ENCODE measurements around the gene MBTPS1. TPM values are rescaled to one million over a fixed set of nuclear protein-coding genes. Genes with fewer than 3 reads are reported as not detected.
A peak's percentile ranks its signal among the peaks of the same experiment; 100 is the strongest.

The MBTPS1 gene
- total RNA-seq, 1 donor from 2014 or later, result 63.4 TPM

DNA sequence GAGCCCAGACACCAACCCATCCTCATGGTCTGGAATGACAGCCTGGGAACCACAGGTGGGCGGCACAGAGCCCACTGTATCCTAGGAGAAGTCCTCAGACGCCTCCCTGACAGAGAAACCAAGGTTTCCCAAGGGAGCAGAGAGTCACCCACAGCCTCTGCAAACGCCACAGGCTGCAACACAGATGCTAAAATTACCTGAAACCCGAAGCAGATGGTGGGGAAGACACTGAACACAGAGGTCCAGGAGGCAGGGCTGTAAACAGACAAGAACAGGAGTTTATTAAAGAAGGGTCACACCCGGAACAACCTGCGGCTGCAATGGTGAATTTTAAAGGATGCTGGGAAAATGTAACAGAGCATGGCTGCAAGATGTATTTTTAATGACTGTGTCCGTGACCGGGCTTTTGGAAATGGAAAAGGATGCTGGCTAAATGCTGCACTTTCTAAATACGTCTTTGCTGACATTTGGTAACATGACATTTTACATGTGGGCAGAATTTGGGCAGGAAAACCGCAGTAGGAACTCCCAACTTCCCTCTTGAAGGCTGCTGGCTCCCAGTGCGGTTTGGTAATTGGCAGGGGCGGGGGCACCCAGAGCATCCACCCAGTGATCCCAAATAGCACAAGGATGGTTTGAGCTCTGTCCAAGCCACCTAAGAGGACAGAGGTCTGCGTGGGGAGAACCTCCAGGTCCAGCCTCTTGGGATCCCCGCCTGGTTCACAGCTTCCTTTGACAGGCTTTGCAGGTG, 87.3 kb downstream of the MBTPS1 start:
- peak; percentile 66 for FAIRE-seq

DNA sequence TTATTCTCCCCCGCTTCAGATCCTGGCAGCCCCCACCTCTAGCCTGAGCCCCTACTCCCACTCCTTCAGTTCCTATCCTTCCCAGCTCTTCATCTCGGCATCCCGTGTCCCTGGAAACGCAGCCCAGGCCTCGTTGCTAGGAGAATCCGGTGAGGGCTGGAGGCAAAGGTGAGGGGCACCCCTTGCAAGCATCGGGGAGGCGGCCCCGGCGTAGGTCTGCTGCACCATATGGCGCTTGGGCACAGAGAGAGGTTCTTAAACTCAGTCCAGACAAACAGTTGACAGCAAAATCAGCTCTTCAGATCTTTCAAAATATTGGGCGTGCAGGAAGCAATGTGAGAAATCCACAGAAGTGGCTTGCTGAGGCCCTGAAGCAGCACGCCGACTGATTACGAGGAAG, 89.1 kb downstream of the MBTPS1 start:
- peaks cover 4% of the 10 kb centered on the region for H3K27me3 ChIP-seq (ENCODE audit: control insufficient read depth, insufficient read depth, low read length)

More for the DNA sequence above, 87.3 kb downstream of the MBTPS1 start:
- TF ChIP-seq, protein P1, sequence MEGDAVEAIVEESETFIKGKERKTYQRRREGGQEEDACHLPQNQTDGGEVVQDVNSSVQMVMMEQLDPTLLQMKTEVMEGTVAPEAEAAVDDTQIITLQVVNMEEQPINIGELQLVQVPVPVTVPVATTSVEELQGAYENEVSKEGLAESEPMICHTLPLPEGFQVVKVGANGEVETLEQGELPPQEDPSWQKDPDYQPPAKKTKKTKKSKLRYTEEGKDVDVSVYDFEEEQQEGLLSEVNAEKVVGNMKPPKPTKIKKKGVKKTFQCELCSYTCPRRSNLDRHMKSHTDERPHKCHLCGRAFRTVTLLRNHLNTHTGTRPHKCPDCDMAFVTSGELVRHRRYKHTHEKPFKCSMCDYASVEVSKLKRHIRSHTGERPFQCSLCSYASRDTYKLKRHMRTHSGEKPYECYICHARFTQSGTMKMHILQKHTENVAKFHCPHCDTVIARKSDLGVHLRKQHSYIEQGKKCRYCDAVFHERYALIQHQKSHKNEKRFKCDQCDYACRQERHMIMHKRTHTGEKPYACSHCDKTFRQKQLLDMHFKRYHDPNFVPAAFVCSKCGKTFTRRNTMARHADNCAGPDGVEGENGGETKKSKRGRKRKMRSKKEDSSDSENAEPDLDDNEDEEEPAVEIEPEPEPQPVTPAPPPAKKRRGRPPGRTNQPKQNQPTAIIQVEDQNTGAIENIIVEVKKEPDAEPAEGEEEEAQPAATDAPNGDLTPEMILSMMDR (IDR thresholded peaks at IDR 0.05; ENCODE audit: insufficient read depth, low read length, severe bottlenecking), result no peak
- Histone ChIP-seq H3K4me3 (ENCODE audit: low read depth, low read length) (no peak overlapping the region), H3K36me3 (ENCODE audit: control insufficient read depth, insufficient read depth, low read length) (no peaks in the 10 kb centered on the region), H3K27me3 (ENCODE audit: control insufficient read depth, insufficient read depth, low read length) (peaks cover 4% of the 10 kb centered on the region)
- DNase-seq (ENCODE audit: low read depth), result no peak

DNA sequence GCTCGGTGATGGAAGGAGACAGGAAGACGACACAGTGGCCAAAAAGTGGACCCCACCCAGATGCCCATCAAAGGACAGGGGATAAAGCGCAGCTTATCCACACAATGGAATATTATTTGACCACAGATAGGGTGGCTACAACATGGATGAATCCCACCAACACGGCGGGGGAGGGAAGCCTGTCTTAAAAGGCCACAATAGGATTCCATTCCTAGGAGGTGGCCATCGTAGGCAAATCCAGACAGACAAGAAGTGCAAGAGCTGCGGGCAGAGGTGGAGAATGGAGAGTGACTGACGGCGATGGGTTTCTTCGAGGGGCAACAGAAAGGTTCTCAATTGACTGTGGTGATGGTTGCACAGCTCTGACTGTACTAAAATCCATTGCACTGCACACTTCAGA, 90.1 kb downstream of the MBTPS1 start:
- peak; percentile 32 for FAIRE-seq
- H3K4me3 ChIP-seq (ENCODE audit: low read depth, low read length), result no peak overlapping the region

More for the DNA sequence above, 89.1 kb downstream of the MBTPS1 start:
- FAIRE-seq (no peak), DNase-seq (ENCODE audit: low read depth) (no peak)
- TF ChIP-seq, protein P1 (IDR thresholded peaks at IDR 0.05; ENCODE audit: insufficient read depth, low read length, severe bottlenecking), result no peak
- Histone ChIP-seq H3K4me3 (ENCODE audit: low read depth, low read length) (no peak overlapping the region), H3K36me3 (ENCODE audit: control insufficient read depth, insufficient read depth, low read length) (no peaks in the 10 kb centered on the region)

DNA sequence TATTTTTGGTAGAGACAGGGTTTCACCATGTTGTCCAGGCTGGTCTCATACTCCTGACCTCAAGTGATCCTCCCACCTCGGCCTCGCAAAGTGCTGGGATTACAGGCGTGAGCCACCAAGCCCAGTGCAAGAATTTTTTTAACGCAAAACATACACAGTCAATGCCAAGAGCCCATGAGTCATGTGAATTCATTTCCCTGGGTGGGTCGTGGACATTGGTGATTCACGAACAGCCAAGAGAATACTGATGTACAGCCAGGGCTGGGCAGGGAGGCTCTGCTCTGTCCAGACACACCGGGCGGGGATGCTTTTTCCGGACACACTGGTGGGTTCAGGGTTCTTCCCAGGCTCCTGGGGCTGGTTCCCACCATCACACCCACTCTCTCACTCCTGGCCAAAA, 91.9 kb downstream of the MBTPS1 start:
- Histone ChIP-seq H3K27me3 (ENCODE audit: control insufficient read depth, insufficient read depth, low read length) (peaks cover 2% of the 10 kb centered on the region), H3K36me3 (ENCODE audit: control insufficient read depth, insufficient read depth, low read length) (no peaks in the 10 kb centered on the region), H3K4me3 (ENCODE audit: low read depth, low read length) (no peak overlapping the region)
- DNase-seq (ENCODE audit: low read depth) (peak; percentile 41), FAIRE-seq (peak; percentile 68)
- TF ChIP-seq, protein P1 (IDR thresholded peaks at IDR 0.05; ENCODE audit: insufficient read depth, low read length, severe bottlenecking), result no peak

More for the DNA sequence above, 90.1 kb downstream of the MBTPS1 start:
- no peaks in the 10 kb centered on the region for H3K36me3 ChIP-seq (ENCODE audit: control insufficient read depth, insufficient read depth, low read length)
- DNase-seq (ENCODE audit: low read depth), result no peak
- TF ChIP-seq, protein P1 (IDR thresholded peaks at IDR 0.05; ENCODE audit: insufficient read depth, low read length, severe bottlenecking), result no peak
- peaks cover 4% of the 10 kb centered on the region for H3K27me3 ChIP-seq (ENCODE audit: control insufficient read depth, insufficient read depth, low read length)

DNA sequence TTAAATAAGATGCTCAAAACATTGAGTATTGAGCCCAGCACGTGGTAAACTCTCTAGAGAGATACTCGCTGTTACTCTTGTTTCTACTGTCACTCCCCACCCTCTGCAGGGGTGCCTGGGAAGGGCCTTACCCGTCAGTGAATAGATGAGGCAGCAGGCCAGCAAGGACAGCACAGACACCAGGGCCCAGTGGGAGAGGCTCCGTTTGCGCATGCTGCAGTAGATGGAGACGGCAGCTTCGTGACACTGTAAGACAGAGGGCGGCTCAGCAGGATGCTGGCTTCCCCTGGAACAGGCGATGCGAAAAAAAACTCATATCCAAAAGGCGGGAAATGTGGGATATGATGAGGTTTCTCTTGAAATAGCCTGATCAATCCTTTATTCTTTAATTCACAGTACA, 94.1 kb downstream of the MBTPS1 start:
- no peaks in the 10 kb centered on the region for H3K36me3 ChIP-seq (ENCODE audit: control insufficient read depth, insufficient read depth, low read length)
- no peak for FAIRE-seq
- TF ChIP-seq, protein P1 (IDR thresholded peaks at IDR 0.05; ENCODE audit: insufficient read depth, low read length, severe bottlenecking), result no peak
- no peaks in the 10 kb centered on the region for H3K27me3 ChIP-seq (ENCODE audit: control insufficient read depth, insufficient read depth, low read length)
- no peak overlapping the region for H3K4me3 ChIP-seq (ENCODE audit: low read depth, low read length)
- DNase-seq (ENCODE audit: low read depth), result no peak

Measured in bronchial epithelial cell (primary cell).